AG09309 (cell line): ENCODE results near the gene ZNF485.
"Not testable (repeated sequence)": the region's sequence is repeated elsewhere in the genome, so short reads cannot be mapped to it uniquely, and the experiment has no call there.

Experiments used
- DNase-seq: peaks from one replicate; pipeline ENCODE4 v3.0.0-alpha.2; 2010; ENCODE audit warnings: low read depth
- H3K4me3 ChIP-seq: 2 replicates; pipeline ENCODE4 v1.5.1; 2011; ENCODE audit warnings: mild to moderate bottlenecking, low read depth, low read length, moderate library complexity; ENCODE audit not compliant: control insufficient read depth
- CTCF ChIP-seq: IDR thresholded peaks from 2 replicates; pipeline ENCODE4 v1.5.1; 2011; ENCODE audit warnings: mild to moderate bottlenecking, low read depth, low read length, inconsistent platforms; ENCODE audit not compliant: insufficient read depth, control insufficient read depth; ENCODE audit errors: missing control alignments

Gene ZNF485

GRCh38 chr10:43623351-43623750 is 17.1 kb downstream of the ZNF485 start:
- H3K4me3 ChIP-seq, result no peak overlapping the region
- TF ChIP-seq CTCF, result no peak
- DNase-seq, result no peak

- no peak overlapping the region for H3K4me3 ChIP-seq
- TF ChIP-seq CTCF, result no peak
- DNase-seq, result no peak
Measured at GRCh38 chr10:43627942-43628341, 21.7 kb downstream of the ZNF485 start.

GRCh38 chr10:43628956-43629355 is 22.7 kb downstream of the ZNF485 start:
- no peak overlapping the region for H3K4me3 ChIP-seq
- no peak for DNase-seq
- no peak for TF ChIP-seq CTCF

- not testable (repeated sequence) for H3K4me3 ChIP-seq, DNase-seq
Measured at GRCh38 chr10:43635816-43636215, 29.6 kb downstream of the ZNF485 start.

- H3K4me3 ChIP-seq, result no peak overlapping the region
- no peak for TF ChIP-seq CTCF
- no peak for DNase-seq
Measured at GRCh38 chr10:43640603-43641002, 34.4 kb downstream of the ZNF485 start.

GRCh38 chr10:43644252-43644651 is 38.0 kb downstream of the ZNF485 start:
- no peak for DNase-seq
- no peak overlapping the region for H3K4me3 ChIP-seq

GRCh38 chr10:43645866-43646265 is 39.6 kb downstream of the ZNF485 start:
- no peak for DNase-seq

More at GRCh38 chr10:43644252-43644651, 38.0 kb downstream of the ZNF485 start:
- no peak for TF ChIP-seq CTCF

More at GRCh38 chr10:43645866-43646265, 39.6 kb downstream of the ZNF485 start:
- TF ChIP-seq CTCF, result no peak
- no peak overlapping the region for H3K4me3 ChIP-seq
